ENCODE results near the gene ARHGEF3. TPM values are rescaled to one million over a fixed set of nuclear protein-coding genes. Genes with fewer than 3 reads are reported as not detected.

Gene ARHGEF3
- 100 to 1,000 TPM; 112 to 211 (median 135) TPM for total RNA-seq
- total RNA-seq (2013) = 111 TPM

GRCh38 chr3:56801662-56802377 is at the start of gene ARHGEF3:
Gene ARHGEF3 (minus strand): TSS chr3:56801949. CDS start chr3:56801798, 151 bp downstream.
- Mint-ChIP-seq H3K4me1 (peaks cover 43 to 45% of the 10 kb centered on the region in 2 donors), H3K36me3 (no peaks in the 10 kb centered on the region), H3K9me3 (no peaks in the 10 kb centered on the region), H3K27ac (peak within 1 kb of the TSS; percentile 92), H3K27me3 (ENCODE audit: low read depth in 2 of 2) (no peaks in the 10 kb centered on the region), H3K4me3 (peak within 1 kb of the TSS; percentile 90)
- H3K4me1 ChIP-seq (ENCODE audit: control insufficient read depth, insufficient read depth, low read length) = peaks cover 28% of the 10 kb centered on the region
- intact Hi-C loops (cut with micrococcal nuclease) = loop anchor here (1.0 to 5.0 kb wide), 6 partner anchors 67 to 425 kb away; partner anchors contain the start of genes APPL1 and CCDC66
- peaks cover 5% of the 10 kb centered on the region for H3K36me3 ChIP-seq (ENCODE audit: control insufficient read depth, insufficient read depth, low read length)
- peak; percentile 70 for TF ChIP-seq CTCF (IDR thresholded peaks at IDR 0.05)
- no peaks in the 10 kb centered on the region for H3K27me3 ChIP-seq (ENCODE audit: control insufficient read depth, insufficient read depth, low read length)
- peak within 1 kb of the TSS; percentile 72 for H3K27ac ChIP-seq (ENCODE audit: low read length)
- WGBS (ENCODE audit: insufficient coverage) = under 1% methylated on average over 60 of the region's 60 CpGs
- DNase-seq (peak; percentile 84 to 93), ATAC-seq (peak; percentile 85 to 95 (median 91))
- H3K4me3 ChIP-seq (ENCODE audit: low read length) = peak within 1 kb of the TSS; percentile 99
- no peaks in the 10 kb centered on the region for H3K9me3 ChIP-seq (ENCODE audit: control insufficient read depth, insufficient read depth, low read length)

GRCh38 chr3:56849698-56850097 is 47.9 kb upstream of the ARHGEF3 start:
- Histone ChIP-seq H3K27ac (ENCODE audit: low read length) (no peak overlapping the region), H3K9me3 (ENCODE audit: control insufficient read depth, insufficient read depth, low read length) (no peaks in the 10 kb centered on the region), H3K4me3 (ENCODE audit: low read length) (no peak overlapping the region), H3K4me1 (ENCODE audit: control insufficient read depth, insufficient read depth, low read length) (no peaks in the 10 kb centered on the region), H3K36me3 (ENCODE audit: control insufficient read depth, insufficient read depth, low read length) (no peaks in the 10 kb centered on the region), H3K27me3 (ENCODE audit: control insufficient read depth, insufficient read depth, low read length) (no peaks in the 10 kb centered on the region)
- DNase-seq = no peak
- no peak for ATAC-seq
- whole genome bisulfite sequencing (ENCODE audit: insufficient coverage) = 98% methylated on average over 7 of the region's 7 CpGs
- intact Hi-C loops (cut with micrococcal nuclease) = no loop called here
- Mint-ChIP-seq H3K36me3 (no peaks in the 10 kb centered on the region), H3K27me3 (ENCODE audit: low read depth in 2 of 2) (no peaks in the 10 kb centered on the region), H3K4me3 (no peak overlapping the region), H3K27ac (no peak overlapping the region), H3K9me3 (no peaks in the 10 kb centered on the region), H3K4me1 (peaks cover 0 to 10% of the 10 kb centered on the region in 2 donors)
- TF ChIP-seq CTCF (IDR thresholded peaks at IDR 0.05) = no peak

GRCh38 chr3:56845505-56845904 is 43.8 kb upstream of the ARHGEF3 start:
- peaks cover 5 to 15% of the 10 kb centered on the region in 2 donors for H3K4me1 Mint-ChIP-seq
- intact Hi-C loops (cut with micrococcal nuclease) = no loop called here
- TF ChIP-seq CTCF (IDR thresholded peaks at IDR 0.05) = no peak
- H3K27ac Mint-ChIP-seq = no peak overlapping the region
- no peak for ATAC-seq
- Histone ChIP-seq H3K27ac (ENCODE audit: low read length) (no peak overlapping the region), H3K27me3 (ENCODE audit: control insufficient read depth, insufficient read depth, low read length) (no peaks in the 10 kb centered on the region), H3K4me1 (ENCODE audit: control insufficient read depth, insufficient read depth, low read length) (no peaks in the 10 kb centered on the region), H3K36me3 (ENCODE audit: control insufficient read depth, insufficient read depth, low read length) (no peaks in the 10 kb centered on the region), H3K4me3 (ENCODE audit: low read length) (no peak overlapping the region), H3K9me3 (ENCODE audit: control insufficient read depth, insufficient read depth, low read length) (no peaks in the 10 kb centered on the region)
- no peak overlapping the region for H3K4me3 Mint-ChIP-seq
- no peaks in the 10 kb centered on the region for H3K9me3 Mint-ChIP-seq
- WGBS (ENCODE audit: insufficient coverage) = 100% methylated on average over 1 of the region's 2 CpGs
- H3K36me3 Mint-ChIP-seq = no peaks in the 10 kb centered on the region
- DNase-seq = no peak
- no peaks in the 10 kb centered on the region for H3K27me3 Mint-ChIP-seq (ENCODE audit: low read depth in 2 of 2)

- no peaks in the 10 kb centered on the region for H3K9me3 Mint-ChIP-seq
- no peak overlapping the region for H3K27ac ChIP-seq (ENCODE audit: low read length)
- H3K4me3 ChIP-seq (ENCODE audit: low read length) = no peak overlapping the region
- no peaks in the 10 kb centered on the region for H3K9me3 ChIP-seq (ENCODE audit: control insufficient read depth, insufficient read depth, low read length)
- H3K27me3 ChIP-seq (ENCODE audit: control insufficient read depth, insufficient read depth, low read length) = no peaks in the 10 kb centered on the region
- no peaks in the 10 kb centered on the region for H3K4me1 ChIP-seq (ENCODE audit: control insufficient read depth, insufficient read depth, low read length)
- peaks cover 5 to 15% of the 10 kb centered on the region in 2 donors for H3K4me1 Mint-ChIP-seq
- ATAC-seq (no peak), DNase-seq (no peak)
- no peak overlapping the region for H3K27ac Mint-ChIP-seq
- no peak for TF ChIP-seq CTCF (IDR thresholded peaks at IDR 0.05)
- H3K36me3 ChIP-seq (ENCODE audit: control insufficient read depth, insufficient read depth, low read length) = no peaks in the 10 kb centered on the region
- no peak overlapping the region for H3K4me3 Mint-ChIP-seq
- H3K36me3 Mint-ChIP-seq = no peaks in the 10 kb centered on the region
- H3K27me3 Mint-ChIP-seq (ENCODE audit: low read depth in 2 of 2) = no peaks in the 10 kb centered on the region
- intact Hi-C loops (cut with micrococcal nuclease) = no loop called here
Measured at GRCh38 chr3:56844536-56844935, 42.8 kb upstream of the ARHGEF3 start.

All from natural killer cell (primary cell).